Measurements from ENCODE around the gene ATP5PF. TPM values are rescaled to one million over a fixed set of nuclear protein-coding genes. Genes with fewer than 3 reads are reported as not detected.

Gene ATP5PF
- total and polyA plus RNA-seq, 2 donors (not counting 3 experiments of a cell fraction or from before 2014, with no cell fraction given) = 132 to 194 TPM

GRCh38 chr21:25710550-25710949, 24.2 kb downstream of the ATP5PF start:
- Histone ChIP-seq H3K9ac (replicated peaks; ENCODE audit: extremely low read depth, insufficient read depth, low read length) (no peak overlapping the region), H3K4me3 (replicated peaks in 1 of 3; ENCODE audit: insufficient read depth in 1 of 3, low read depth in 1 of 3, low read length in 3 of 3) (no peak overlapping the region), H2AFZ (ENCODE audit: low read depth, low read length) (no peak overlapping the region), H3K4me2 (ENCODE audit: insufficient read depth, low read length) (no peak overlapping the region), H3K27ac (ENCODE audit: insufficient read depth, low read depth, low read length) (no peak overlapping the region), H3K36me3 (ENCODE audit: control insufficient read depth in 2 of 2, extremely low read depth in 1 of 2, insufficient read depth in 2 of 2, low read length in 2 of 2) (no peaks in the 10 kb centered on the region), H3K9me3 (replicated peaks; ENCODE audit: control insufficient read depth, insufficient read depth, low read length) (no peaks in the 10 kb centered on the region), H3K79me2 (ENCODE audit: control insufficient read depth, insufficient read depth, low read length) (no peaks in the 10 kb centered on the region), H3K27me3 (ENCODE audit: control insufficient read depth in 2 of 2, insufficient read depth in 2 of 2, low read length in 2 of 2) (no peaks in the 10 kb centered on the region), H3K4me1 (ENCODE audit: control insufficient read depth, extremely low read depth, insufficient read depth, low read length) (no peaks in the 10 kb centered on the region), H4K20me1 (replicated peaks; ENCODE audit: control insufficient read depth, extremely low read depth, insufficient read depth, low read length) (no peaks in the 10 kb centered on the region), H3K9me1 (replicated peaks; ENCODE audit: control insufficient read depth, extremely low read depth, insufficient read depth, low read length) (no peaks in the 10 kb centered on the region)
- dilution Hi-C loops (cut with MboI; ENCODE audit: extremely low pct_ligation_motif_present, low sequenced_read_pairs) (no loop called here), intact Hi-C loops (cut with micrococcal nuclease) (no loop called here)
- FAIRE-seq = no peak
- BruUV-seq (replicated peaks) = no TSS peak
- POLR2A ChIA-PET = no interaction called here
- CTCF ChIA-PET = no interaction called here
- no peak for TF ChIP-seq FOS (IDR thresholded peaks at IDR 0.05; ENCODE audit: borderline replicate concordance, insufficient read depth, low read length)
- TF ChIP-seq EZH2 (IDR thresholded peaks at IDR 0.05; ENCODE audit: borderline replicate concordance, low read depth, low read length, severe bottlenecking) = no peak
- TF ChIP-seq GATA2 (IDR thresholded peaks at IDR 0.05; ENCODE audit: insufficient read depth, insufficient read length, low read depth, low read length) = no peak
- TF ChIP-seq POLR2AphosphoS5 (IDR thresholded peaks at IDR 0.05; ENCODE audit: insufficient read depth, low read depth, low read length) = no peak
- TF ChIP-seq CTCF (IDR thresholded peaks at IDR 0.05; ENCODE audit: extremely low read depth in 1 of 2, insufficient read depth in 1 of 2, low read depth in 1 of 2, low read length in 2 of 2) = no peak
- no peak for DNase-seq (ENCODE audit: low read depth, low spot score)
